C4-2B (cell line): ENCODE measurements around the gene PXYLP1.

ENCODE experiments used
- ZFX ChIP-seq: fragments of 450-650 bp; IDR thresholded peaks from 2 replicates; pipeline ENCODE4 v1.6.1; 2017
- TF ChIP-seq, protein P1 (sequence below): fragments of 450-650 bp; conservative IDR thresholded peaks from 2 replicates; pipeline ENCODE4 v1.5.1; 2017; ENCODE audit warnings: mild to moderate bottlenecking

DNA sequence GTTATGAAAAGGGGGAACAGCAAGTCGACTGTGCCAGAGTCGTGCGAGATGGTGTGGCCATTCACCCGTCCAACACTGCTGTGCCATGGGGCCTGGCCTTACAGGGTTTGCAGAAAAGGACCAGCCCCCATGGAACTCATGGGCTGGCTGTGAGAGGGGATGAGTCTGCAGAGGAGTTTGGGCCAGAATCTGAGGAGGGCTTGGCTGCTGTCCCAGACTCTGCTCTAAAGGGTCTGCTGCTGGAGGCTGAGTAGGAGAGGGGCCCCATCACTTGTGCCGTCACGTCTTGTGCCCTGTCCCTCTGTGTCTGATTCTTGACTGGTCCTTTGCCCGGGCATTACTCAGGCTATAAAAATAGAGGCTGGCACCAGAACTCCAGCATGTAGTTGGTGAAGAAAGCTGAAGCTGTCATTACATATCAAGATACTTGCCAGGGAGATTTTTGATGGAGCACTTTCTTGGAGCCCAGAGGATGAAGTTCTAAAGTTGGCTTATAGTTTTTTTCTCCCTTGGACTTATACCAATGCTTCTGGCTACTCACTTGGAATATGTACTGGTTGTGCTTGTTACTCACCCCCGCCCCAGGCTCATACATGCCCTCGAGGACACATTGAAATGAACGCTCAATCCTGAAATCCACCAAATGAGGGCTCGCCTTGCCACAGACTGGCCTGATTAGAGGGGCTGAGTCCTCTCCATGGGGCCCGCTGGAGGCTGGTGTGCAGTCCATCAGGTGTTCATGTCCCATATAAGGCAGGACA is 10.2 kb downstream of the PXYLP1 start:
- TF ChIP-seq, protein P1, sequence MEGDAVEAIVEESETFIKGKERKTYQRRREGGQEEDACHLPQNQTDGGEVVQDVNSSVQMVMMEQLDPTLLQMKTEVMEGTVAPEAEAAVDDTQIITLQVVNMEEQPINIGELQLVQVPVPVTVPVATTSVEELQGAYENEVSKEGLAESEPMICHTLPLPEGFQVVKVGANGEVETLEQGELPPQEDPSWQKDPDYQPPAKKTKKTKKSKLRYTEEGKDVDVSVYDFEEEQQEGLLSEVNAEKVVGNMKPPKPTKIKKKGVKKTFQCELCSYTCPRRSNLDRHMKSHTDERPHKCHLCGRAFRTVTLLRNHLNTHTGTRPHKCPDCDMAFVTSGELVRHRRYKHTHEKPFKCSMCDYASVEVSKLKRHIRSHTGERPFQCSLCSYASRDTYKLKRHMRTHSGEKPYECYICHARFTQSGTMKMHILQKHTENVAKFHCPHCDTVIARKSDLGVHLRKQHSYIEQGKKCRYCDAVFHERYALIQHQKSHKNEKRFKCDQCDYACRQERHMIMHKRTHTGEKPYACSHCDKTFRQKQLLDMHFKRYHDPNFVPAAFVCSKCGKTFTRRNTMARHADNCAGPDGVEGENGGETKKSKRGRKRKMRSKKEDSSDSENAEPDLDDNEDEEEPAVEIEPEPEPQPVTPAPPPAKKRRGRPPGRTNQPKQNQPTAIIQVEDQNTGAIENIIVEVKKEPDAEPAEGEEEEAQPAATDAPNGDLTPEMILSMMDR, result no peak
- TF ChIP-seq ZFX, result no peak
